HepG2 (cell line): ENCODE results near the gene CDC6. TPM values are rescaled to one million over a fixed set of nuclear protein-coding genes. Genes with fewer than 3 reads are reported as not detected.
A peak's percentile ranks its signal among the peaks of the same experiment; 100 is the strongest.

Experiments
- BRD4 ChIP-seq: sonication (generic); formaldehyde crosslinking; IDR thresholded peaks from 2 replicates; pipeline ENCODE4 v1.4.0; 2020; ENCODE audit warnings: missing genetic modification reagents
- CBX1 ChIP-seq: IDR thresholded peaks from one replicate; pipeline ENCODE4 v1.6.1; 2016; ENCODE audit warnings: antibody characterized with exemption, low read depth
- CENPX ChIP-seq: sonication (generic); formaldehyde crosslinking; IDR thresholded peaks from 2 replicates; pipeline ENCODE4 v1.9.0; 2021; ENCODE audit warnings: mild to moderate bottlenecking, missing genetic modification reagents, moderate library complexity
- HDAC6 ChIP-seq: fragments of 200-600 bp; sonication (generic); IDR thresholded peaks from 2 replicates; pipeline ENCODE4 v1.7.0; 2017; ENCODE audit warnings: mild to moderate bottlenecking, antibody characterized with exemption, low read length, low read depth
- HES4 ChIP-seq: sonication (generic); formaldehyde crosslinking; IDR thresholded peaks from 2 replicates; pipeline ENCODE4 v1.9.0; 2021; ENCODE audit warnings: mild to moderate bottlenecking, missing genetic modification reagents, borderline replicate concordance
- IKZF1 ChIP-seq: fragments of 450-650 bp; IDR thresholded peaks from 2 replicates; pipeline ENCODE4 v1.7.1; 2016
- MIER3 ChIP-seq: IDR thresholded peaks from 2 replicates; pipeline ENCODE4 v1.6.1; 2016; ENCODE audit warnings: missing compliant biosample characterization, borderline replicate concordance
- MXI1 ChIP-seq: IDR thresholded peaks from 3 replicates; pipeline ENCODE4 v1.6.1; 2012; ENCODE audit warnings: low read depth, low read length, inconsistent platforms, borderline replicate concordance
- PHF8 ChIP-seq: sonication (generic); formaldehyde crosslinking; IDR thresholded peaks from 2 replicates; pipeline ENCODE4 v1.5.0; 2020; ENCODE audit warnings: missing genetic modification reagents
- POGZ ChIP-seq: sonication (generic); formaldehyde crosslinking; IDR thresholded peaks from 2 replicates; pipeline ENCODE4 v1.4.0; 2020; ENCODE audit warnings: mild to moderate bottlenecking, missing genetic modification reagents
- RELA ChIP-seq: sonication (generic); formaldehyde crosslinking; IDR thresholded peaks from 2 replicates; pipeline ENCODE4 v1.4.0; 2020; ENCODE audit warnings: missing genetic modification reagents
- SAP130 ChIP-seq: IDR thresholded peaks from 2 replicates; pipeline ENCODE4 v1.6.1; 2016; ENCODE audit warnings: low read depth
- SRF ChIP-seq: IDR thresholded peaks from 2 replicates; pipeline ENCODE4 v1.6.1; 2011; ENCODE audit warnings: mild to moderate bottlenecking, low read depth, low read length, moderate library complexity
- TRIM24 ChIP-seq: sonication (generic); formaldehyde crosslinking; IDR thresholded peaks from 2 replicates; pipeline ENCODE4 v1.8.0; 2022; ENCODE audit warnings: mild to moderate bottlenecking, missing genetic modification reagents
- ZFP37 ChIP-seq: sonication (generic); formaldehyde crosslinking; IDR thresholded peaks from 2 replicates; pipeline ENCODE4 v1.4.0; 2020; ENCODE audit warnings: missing genetic modification reagents, borderline replicate concordance
- ZNF235 ChIP-seq: sonication (generic); formaldehyde crosslinking; IDR thresholded peaks from 2 replicates; pipeline ENCODE4 v1.8.1; 2023; ENCODE audit warnings: mild to moderate bottlenecking, missing genetic modification reagents, borderline replicate concordance
- ZNF317 ChIP-seq: sonication (generic); formaldehyde crosslinking; IDR thresholded peaks from 2 replicates; pipeline ENCODE4 v1.5.0; 2020; ENCODE audit warnings: mild to moderate bottlenecking, missing genetic modification reagents
- ZNF446 ChIP-seq: sonication (generic); formaldehyde crosslinking; IDR thresholded peaks from 2 replicates; pipeline ENCODE4 v1.5.0; 2020; ENCODE audit warnings: mild to moderate bottlenecking, missing genetic modification reagents
- ZNF572 ChIP-seq: sonication (generic); formaldehyde crosslinking; IDR thresholded peaks from 2 replicates; pipeline ENCODE4 v1.5.1; 2020; ENCODE audit warnings: mild to moderate bottlenecking, missing genetic modification reagents
- ZNF616 ChIP-seq: sonication (generic); formaldehyde crosslinking; IDR thresholded peaks from 2 replicates; pipeline ENCODE4 v1.5.0; 2020; ENCODE audit warnings: low read depth, mild to moderate bottlenecking, missing genetic modification reagents
- ZNF660 ChIP-seq: sonication (generic); formaldehyde crosslinking; IDR thresholded peaks from 2 replicates; pipeline ENCODE4 v1.5.1; 2020; ENCODE audit warnings: mild to moderate bottlenecking, low read depth, missing genetic modification reagents, borderline replicate concordance
- polyA plus RNA-seq, 8 experiments: library from polyadenylated mRNA; depleted of rRNA in 3 of 8; stranded (reverse) in 7 of 8; unstranded in 1 of 8; fragments of >200 nt; fragmentation: Illumina TruSeq in 4 of 8; extraction: Trizol in 4 of 8; gene quantifications; 2 replicates each; pipeline versions ENCODE4 v1.2.1 to v1.2.3, GENCODE V29; 2011 to 2016; ENCODE audit warnings: low read depth in 4 of 8, missing spikeins in 1 of 8, mixed read lengths in 1 of 8; ENCODE audit not compliant: insufficient read depth in 1 of 8
- total RNA-seq, 5 experiments: library from RNA; depleted of rRNA; stranded (reverse); fragments of >200 nt; fragmentation: Illumina TruSeq; extraction: Trizol; gene quantifications; 2 replicates each; pipeline ENCODE4 v1.2.3, GENCODE V29; 2016; ENCODE audit warnings: low read depth in 1 of 5
- TF ChIP-seq, protein P1 (sequence below): sonication (generic); formaldehyde crosslinking; IDR thresholded peaks from 2 replicates; pipeline ENCODE4 v1.4.0; 2020; ENCODE audit warnings: missing genetic modification reagents

CDC6 gene
- total and polyA plus RNA-seq, 2 of the 13 experiments (the other 11 are each of a cell fraction or from before 2014, with no cell fraction given), result 17.4 to 114 TPM

DNA sequence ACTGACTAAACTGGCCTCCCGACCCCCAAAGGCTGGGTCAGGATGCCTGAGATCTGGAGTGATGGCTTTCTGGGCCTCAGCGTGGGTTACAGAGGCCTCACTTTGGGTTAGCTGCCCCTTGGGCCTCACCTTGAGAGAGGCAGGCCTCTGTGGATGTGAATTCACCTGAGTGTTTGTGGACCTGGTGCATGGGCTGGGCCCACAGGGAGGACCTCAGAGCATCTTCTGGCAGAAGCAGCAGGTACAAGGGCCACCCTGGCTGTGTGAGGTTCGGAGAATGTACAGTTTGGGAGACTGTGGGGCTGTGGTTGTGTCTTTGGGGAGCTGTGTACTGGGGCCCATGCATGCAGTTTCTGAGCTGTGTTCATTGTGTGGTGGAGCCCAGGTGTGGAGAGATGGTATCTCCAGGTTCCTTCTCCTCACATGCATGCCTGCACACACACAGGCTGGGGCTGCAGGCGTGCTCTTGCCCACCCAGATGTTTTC lies 39.6 kb downstream of the CDC6 start (continued):
- TF ChIP-seq TRIM24 (no peak), MIER3 (no peak), IKZF1 (no peak), BRD4 (no peak), CBX1 (no peak), ZNF572 (CRISPR knock-in tag) (0 out of 2 replicates have a peak, but pooled peaks have one; percentile 57), ZNF446 (CRISPR knock-in tag) (0 out of 2 replicates have a peak, but pooled peaks have one; percentile 53), ZNF660 (no peak), HES4 (0 out of 2 replicates have a peak, but pooled peaks have one; percentile 18), ZNF616 (CRISPR knock-in tag) (no peak), ZNF235 (CRISPR knock-in tag) (no peak), HDAC6 (no peak), POGZ (CRISPR knock-in tag) (0 out of 2 replicates have a peak, but pooled peaks have one; percentile 11), MXI1 (no peak), SRF (no peak), RELA (no peak), ZNF317 (no peak), PHF8 (no peak), ZFP37 (CRISPR knock-in tag) (no peak), SAP130 (CRISPR knock-in tag) (no peak), CENPX (CRISPR knock-in tag) (no peak)
- TF ChIP-seq, protein P1, sequence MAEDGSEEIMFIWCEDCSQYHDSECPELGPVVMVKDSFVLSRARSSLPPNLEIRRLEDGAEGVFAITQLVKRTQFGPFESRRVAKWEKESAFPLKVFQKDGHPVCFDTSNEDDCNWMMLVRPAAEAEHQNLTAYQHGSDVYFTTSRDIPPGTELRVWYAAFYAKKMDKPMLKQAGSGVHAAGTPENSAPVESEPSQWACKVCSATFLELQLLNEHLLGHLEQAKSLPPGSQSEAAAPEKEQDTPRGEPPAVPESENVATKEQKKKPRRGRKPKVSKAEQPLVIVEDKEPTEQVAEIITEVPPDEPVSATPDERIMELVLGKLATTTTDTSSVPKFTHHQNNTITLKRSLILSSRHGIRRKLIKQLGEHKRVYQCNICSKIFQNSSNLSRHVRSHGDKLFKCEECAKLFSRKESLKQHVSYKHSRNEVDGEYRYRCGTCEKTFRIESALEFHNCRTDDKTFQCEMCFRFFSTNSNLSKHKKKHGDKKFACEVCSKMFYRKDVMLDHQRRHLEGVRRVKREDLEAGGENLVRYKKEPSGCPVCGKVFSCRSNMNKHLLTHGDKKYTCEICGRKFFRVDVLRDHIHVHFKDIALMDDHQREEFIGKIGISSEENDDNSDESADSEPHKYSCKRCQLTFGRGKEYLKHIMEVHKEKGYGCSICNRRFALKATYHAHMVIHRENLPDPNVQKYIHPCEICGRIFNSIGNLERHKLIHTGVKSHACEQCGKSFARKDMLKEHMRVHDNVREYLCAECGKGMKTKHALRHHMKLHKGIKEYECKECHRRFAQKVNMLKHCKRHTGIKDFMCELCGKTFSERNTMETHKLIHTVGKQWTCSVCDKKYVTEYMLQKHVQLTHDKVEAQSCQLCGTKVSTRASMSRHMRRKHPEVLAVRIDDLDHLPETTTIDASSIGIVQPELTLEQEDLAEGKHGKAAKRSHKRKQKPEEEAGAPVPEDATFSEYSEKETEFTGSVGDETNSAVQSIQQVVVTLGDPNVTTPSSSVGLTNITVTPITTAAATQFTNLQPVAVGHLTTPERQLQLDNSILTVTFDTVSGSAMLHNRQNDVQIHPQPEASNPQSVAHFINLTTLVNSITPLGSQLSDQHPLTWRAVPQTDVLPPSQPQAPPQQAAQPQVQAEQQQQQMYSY (CRISPR knock-in tag), result no peak
